IPS-NIHi11 (cell line): ENCODE data around the gene LHFPL4.

ENCODE experiments used
- DNase-seq: peaks from one replicate; pipeline ENCODE4 v3.0.0; 2012; ENCODE audit warnings: mixed read lengths, low spot score

The LHFPL4 gene

GRCh38 chr3:9473496-9474065, 80.0 kb downstream of the LHFPL4 start:
- no peak for DNase-seq

GRCh38 chr3:9469986-9470385, 83.6 kb downstream of the LHFPL4 start:
- no peak for DNase-seq

- no peak for DNase-seq
Measured at GRCh38 chr3:9468460-9468859, 85.2 kb downstream of the LHFPL4 start.

- no peak for DNase-seq
Measured at GRCh38 chr3:9467451-9467850, 86.2 kb downstream of the LHFPL4 start.

- DNase-seq: no peak
Measured at GRCh38 chr3:9455596-9456131, 98.0 kb downstream of the LHFPL4 start.

GRCh38 chr3:9452417-9452816, 101.2 kb downstream of the LHFPL4 start:
- no peak for DNase-seq

GRCh38 chr3:9450991-9451390, 102.6 kb downstream of the LHFPL4 start:
- no peak for DNase-seq

GRCh38 chr3:9450126-9450525, 103.5 kb downstream of the LHFPL4 start:
- DNase-seq: no peak

GRCh38 chr3:9448643-9449042, 105.0 kb downstream of the LHFPL4 start:
- DNase-seq: no peak
